ENCODE results near the gene NR5A1. TPM values are rescaled to one million over a fixed set of nuclear protein-coding genes. Genes with fewer than 3 reads are reported as not detected.

Gene NR5A1
- total RNA-seq, 4 donors from 2014 or later = not detected

GRCh38 chr9:124440786-124441185 is 66.4 kb downstream of the NR5A1 start:
- in situ Hi-C loops (cut with MboI; ENCODE audit: low pct_ligation_motif_present in 1 of 4, low pct_unique_long_range_greater_than_20kb in 1 of 4, low sequenced_read_pairs in 3 of 4) = no loop called here

GRCh38 chr9:124439686-124440243 is 67.4 kb downstream of the NR5A1 start:
- no peak for DNase-seq
- intact Hi-C loops (cut with DNase I; ENCODE audit: low total_unique reads) = no loop called here
- H3K9me3 ChIP-seq = peaks cover 0 to 6% of the 10 kb centered on the region in 2 donors
- no peaks in the 10 kb centered on the region for H3K36me3 ChIP-seq
- peaks cover 13% of the 10 kb centered on the region for H3K27me3 ChIP-seq
- TF ChIP-seq POLR2A (IDR thresholded peaks at IDR 0.05) (no peak), EP300 (IDR thresholded peaks at IDR 0.05; ENCODE audit: low read depth) (no peak), CTCF (IDR thresholded peaks at IDR 0.05) (no peak), POLR2AphosphoS5 (IDR thresholded peaks at IDR 0.05) (no peak)
- 89 to 100% methylated on average over 1 to 6 of the region's 6 CpGs for WGBS, 2 donors (ENCODE audit: low coverage in 1 of 2)
- H3K4me3 ChIP-seq = no peak overlapping the region
- no peaks in the 10 kb centered on the region for H3K4me1 ChIP-seq
- in situ Hi-C loops (cut with MboI; ENCODE audit: low pct_ligation_motif_present in 1 of 4, low pct_unique_long_range_greater_than_20kb in 1 of 4, low sequenced_read_pairs in 3 of 4) = no loop called here
- no peak overlapping the region for H3K27ac ChIP-seq

More at GRCh38 chr9:124440786-124441185, 66.4 kb downstream of the NR5A1 start:
- TF ChIP-seq CTCF (IDR thresholded peaks at IDR 0.05) = no peak
- TF ChIP-seq EP300 (IDR thresholded peaks at IDR 0.05; ENCODE audit: low read depth) = no peak
- no peak for TF ChIP-seq POLR2A (IDR thresholded peaks at IDR 0.05)
- TF ChIP-seq POLR2AphosphoS5 (IDR thresholded peaks at IDR 0.05) = no peak
- intact Hi-C loops (cut with DNase I; ENCODE audit: low total_unique reads) = no loop called here
- Histone ChIP-seq H3K4me1 (no peaks in the 10 kb centered on the region), H3K27me3 (peaks cover 13% of the 10 kb centered on the region), H3K9me3 (peaks cover 0 to 6% of the 10 kb centered on the region in 2 donors), H3K4me3 (no peak overlapping the region), H3K36me3 (no peaks in the 10 kb centered on the region), H3K27ac (no peak overlapping the region)
- DNase-seq = no peak
- WGBS, 2 donors (ENCODE audit: low coverage in 1 of 2) = 80 to 86% methylated on average over 7 to 10 of the region's 10 CpGs

- H3K27ac ChIP-seq = no peak overlapping the region
- 83 to 95% methylated on average over 1 of the region's 1 CpG for WGBS, 2 donors (ENCODE audit: low coverage in 1 of 2)
- no peak overlapping the region for H3K4me3 ChIP-seq
- in situ Hi-C loops (cut with MboI; ENCODE audit: low pct_ligation_motif_present in 1 of 4, low pct_unique_long_range_greater_than_20kb in 1 of 4, low sequenced_read_pairs in 3 of 4) = no loop called here
- no peak for DNase-seq
- peaks cover 0 to 6% of the 10 kb centered on the region in 2 donors for H3K9me3 ChIP-seq
- H3K36me3 ChIP-seq = no peaks in the 10 kb centered on the region
- TF ChIP-seq EP300 (IDR thresholded peaks at IDR 0.05; ENCODE audit: low read depth) = no peak
- TF ChIP-seq CTCF (IDR thresholded peaks at IDR 0.05) = no peak
- no peak for TF ChIP-seq POLR2A (IDR thresholded peaks at IDR 0.05)
- TF ChIP-seq POLR2AphosphoS5 (IDR thresholded peaks at IDR 0.05) = no peak
- peaks cover 13% of the 10 kb centered on the region for H3K27me3 ChIP-seq
- intact Hi-C loops (cut with DNase I; ENCODE audit: low total_unique reads) = no loop called here
- H3K4me1 ChIP-seq = no peaks in the 10 kb centered on the region
Measured at GRCh38 chr9:124439086-124439485, 68.1 kb downstream of the NR5A1 start.

- no peak for DNase-seq
- Histone ChIP-seq H3K9me3 (peaks cover 0 to 6% of the 10 kb centered on the region in 2 donors), H3K27me3 (peaks cover 13% of the 10 kb centered on the region), H3K4me1 (no peaks in the 10 kb centered on the region), H3K36me3 (no peaks in the 10 kb centered on the region), H3K27ac (no peak overlapping the region), H3K4me3 (no peak overlapping the region)
- 85% methylated on average over 9 of the region's 9 CpGs; no CpG with 5 or more reads in 1 of the 2 donors for WGBS, 2 donors (ENCODE audit: low coverage in 1 of 2)
- TF ChIP-seq POLR2A (IDR thresholded peaks at IDR 0.05) = no peak
- no peak for TF ChIP-seq EP300 (IDR thresholded peaks at IDR 0.05; ENCODE audit: low read depth)
- TF ChIP-seq CTCF (IDR thresholded peaks at IDR 0.05) = no peak
- TF ChIP-seq POLR2AphosphoS5 (IDR thresholded peaks at IDR 0.05) = no peak
- in situ Hi-C loops (cut with MboI; ENCODE audit: low pct_ligation_motif_present in 1 of 4, low pct_unique_long_range_greater_than_20kb in 1 of 4, low sequenced_read_pairs in 3 of 4) (no loop called here), intact Hi-C loops (cut with DNase I; ENCODE audit: low total_unique reads) (no loop called here)
Measured at GRCh38 chr9:124438091-124438490, 69.1 kb downstream of the NR5A1 start.

Data from transverse colon (tissue), 4 donors.